DND-41 (cell line): ENCODE data around the gene KNCN.

Experiments
- CTCF ChIP-seq: IDR thresholded peaks from 2 replicates; pipeline ENCODE4 v1.5.1; 2012; ENCODE audit warnings: borderline replicate concordance, low read length, moderate library complexity, mild to moderate bottlenecking; ENCODE audit not compliant: poor library complexity, severe bottlenecking; ENCODE audit errors: extremely low read depth
- EZH2 ChIP-seq: IDR thresholded peaks from 3 replicates; pipeline ENCODE4 v1.6.1; 2012; ENCODE audit warnings: borderline replicate concordance, low read depth, mild to moderate bottlenecking, moderate library complexity, low read length, inconsistent platforms; ENCODE audit not compliant: severe bottlenecking

GRCh38 chr1:46501528-46501927 is 49.9 kb downstream of the KNCN start:
- TF ChIP-seq CTCF: no peak
- no peak for TF ChIP-seq EZH2
